Breast epithelium (tissue), 3 donors: Measurements from ENCODE around the gene TRERF1.

Experiments
- CTCF ChIP-seq, 3 donors: fragments of 450-650 bp; IDR thresholded peaks; one replicate each; pipeline ENCODE4 v1.5.1; 2016 to 2017; ENCODE audit warnings: antibody characterized with exemption in 3 of 3, mild to moderate bottlenecking in 3 of 3, moderate library complexity in 3 of 3
- POLR2A ChIP-seq: fragments of 450-650 bp; IDR thresholded peaks from one replicate; pipeline ENCODE4 v1.6.1; 2016; ENCODE audit warnings: antibody characterized with exemption, mild to moderate bottlenecking, moderate library complexity

- TF ChIP-seq CTCF (IDR thresholded peaks at IDR 0.05), result no peak
- TF ChIP-seq POLR2A, result no peak
Observed at GRCh38 chr6:42304053-42304712, 147.5 kb downstream of the TRERF1 start.
